Mesodermal cell (in vitro differentiated cells): Measurements from ENCODE around the gene LEFTY2.

Experiments
- H3K27ac ChIP-seq: 2 replicates; pipeline ENCODE4 v1.7.0; 2013; ENCODE audit warnings: mild to moderate bottlenecking, low read depth, low read length, moderate library complexity; ENCODE audit not compliant: severe bottlenecking
- H3K36me3 ChIP-seq: 2 replicates; pipeline ENCODE4 v1.7.1; 2013; ENCODE audit warnings: mild to moderate bottlenecking, low read length, moderate library complexity; ENCODE audit not compliant: control insufficient read depth, insufficient read depth
- H3K4me1 ChIP-seq: one replicate; pipeline ENCODE4 v1.7.1; 2013; ENCODE audit warnings: mild to moderate bottlenecking, low read length; ENCODE audit not compliant: insufficient read depth, control insufficient read depth, poor library complexity, severe bottlenecking
- H3K4me3 ChIP-seq: 2 replicates; pipeline ENCODE4 v1.7.0; 2013; ENCODE audit warnings: low read length, control low read depth, mild to moderate bottlenecking; ENCODE audit not compliant: insufficient read depth, poor library complexity, severe bottlenecking; ENCODE audit errors: extremely low read depth
- H3K9me3 ChIP-seq: 2 replicates; pipeline ENCODE4 v1.7.1; 2013; ENCODE audit warnings: mild to moderate bottlenecking, low read length, moderate library complexity; ENCODE audit not compliant: control insufficient read depth
- WGBS, 2 experiments: methylation state at CpG; one replicate each; pipeline ENCODE4 v1.1.5; 2013; ENCODE audit warnings: missing lambda C conversion rate in 2 of 2; ENCODE audit not compliant: insufficient coverage in 2 of 2; 5-methylcytosine and 5-hydroxymethylcytosine counted together

Gene LEFTY2

DNA sequence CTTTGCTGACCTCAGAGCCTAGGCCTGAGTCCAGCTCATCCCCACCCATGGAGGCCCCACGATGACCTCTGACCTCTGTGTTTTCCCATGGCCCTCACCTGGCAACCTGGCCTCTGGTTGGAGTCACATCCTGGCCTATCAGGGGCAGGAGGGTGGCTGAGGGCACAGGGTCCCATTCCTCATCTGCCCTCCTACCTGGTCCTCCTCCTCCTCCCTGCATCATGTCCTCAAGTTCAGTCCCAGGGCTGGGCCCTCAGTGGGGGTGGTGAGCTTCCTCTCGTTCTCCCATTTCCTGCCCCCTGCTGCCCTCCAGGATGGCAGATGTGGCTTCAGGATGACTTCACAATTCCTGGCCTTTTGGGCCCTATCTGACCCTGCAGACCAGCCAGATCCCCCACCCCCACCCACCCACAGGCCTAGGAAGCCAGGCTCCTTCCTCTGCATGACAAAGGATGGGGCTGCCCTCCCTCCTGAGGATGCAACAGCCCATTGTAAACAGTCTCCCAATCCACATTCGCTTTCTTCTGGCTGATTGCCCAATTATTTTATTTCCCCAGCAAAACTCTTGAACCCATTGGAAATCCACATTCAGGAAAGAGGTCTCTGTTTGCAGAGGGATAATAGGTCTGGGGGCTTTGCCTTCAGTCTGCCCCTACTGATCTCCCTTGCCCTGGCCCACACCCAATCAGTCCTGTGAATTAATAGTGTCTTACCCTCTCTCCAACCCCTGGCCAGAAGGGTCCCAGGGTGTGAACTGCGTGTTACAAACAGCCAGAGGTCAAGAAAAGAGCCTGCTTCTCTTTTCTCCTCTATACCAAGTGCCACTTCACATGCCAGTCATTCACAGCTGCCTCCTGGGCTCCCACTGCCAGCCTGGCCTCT lies 41.7 kb downstream of the LEFTY2 start:
- peaks cover 6% of the 10 kb centered on the region for H3K4me1 ChIP-seq
- 7 to 19% methylated on average over 3 to 4 of the region's 4 CpGs for WGBS, 2 experiments
- no peak overlapping the region for H3K4me3 ChIP-seq
- H3K27ac ChIP-seq: no peak overlapping the region
- H3K36me3 ChIP-seq: no peaks in the 10 kb centered on the region
- no peaks in the 10 kb centered on the region for H3K9me3 ChIP-seq

DNA sequence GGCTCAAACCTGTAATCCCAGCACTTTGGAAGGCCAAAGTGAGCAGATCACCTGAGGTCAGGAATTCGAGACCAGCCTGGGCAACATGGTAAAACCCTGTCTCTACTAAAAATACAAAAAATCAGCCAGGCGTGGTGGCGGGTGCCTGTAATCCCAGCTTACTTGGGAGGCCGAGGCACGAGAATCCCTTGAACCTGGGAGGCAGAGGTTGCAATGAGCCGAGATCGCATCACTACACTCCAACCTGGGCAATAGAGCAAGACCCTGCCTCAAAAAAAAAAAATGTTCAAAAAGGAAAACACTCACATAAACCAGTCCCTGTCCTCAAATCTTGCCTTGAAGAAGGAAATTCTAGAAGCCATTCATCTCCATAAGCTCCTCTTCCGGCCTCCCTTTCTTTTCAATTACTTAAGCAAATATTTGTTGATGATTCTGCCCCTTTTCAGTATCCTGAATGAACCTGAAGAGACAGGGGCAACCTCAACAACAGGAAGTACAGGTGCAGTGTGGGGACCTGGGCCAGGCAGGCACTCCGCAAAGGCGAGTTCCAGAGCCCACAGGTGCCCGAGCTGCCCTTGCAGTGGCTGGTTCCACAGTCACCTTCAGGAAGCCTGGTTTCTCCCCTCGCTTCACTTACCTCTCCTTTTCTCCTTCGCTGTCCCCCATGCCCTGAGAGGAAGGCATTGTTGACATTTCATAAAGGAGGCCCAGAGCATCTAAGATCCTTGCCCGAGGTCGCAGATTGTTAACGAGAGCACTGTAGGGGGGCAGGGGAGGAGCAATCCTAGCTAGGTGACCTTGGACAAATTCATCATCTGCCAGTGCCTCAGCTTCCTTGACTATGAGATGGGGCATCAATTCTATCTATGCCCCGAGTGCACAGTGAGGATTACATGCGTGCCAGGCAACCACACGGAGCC lies 43.2 kb downstream of the LEFTY2 start:
- Histone ChIP-seq H3K4me1 (peaks cover 6% of the 10 kb centered on the region), H3K9me3 (no peaks in the 10 kb centered on the region), H3K4me3 (no peak overlapping the region), H3K27ac (no peak overlapping the region), H3K36me3 (no peaks in the 10 kb centered on the region)
- 81 to 91% methylated on average over 15 to 16 of the region's 19 CpGs for WGBS, 2 experiments

DNA sequence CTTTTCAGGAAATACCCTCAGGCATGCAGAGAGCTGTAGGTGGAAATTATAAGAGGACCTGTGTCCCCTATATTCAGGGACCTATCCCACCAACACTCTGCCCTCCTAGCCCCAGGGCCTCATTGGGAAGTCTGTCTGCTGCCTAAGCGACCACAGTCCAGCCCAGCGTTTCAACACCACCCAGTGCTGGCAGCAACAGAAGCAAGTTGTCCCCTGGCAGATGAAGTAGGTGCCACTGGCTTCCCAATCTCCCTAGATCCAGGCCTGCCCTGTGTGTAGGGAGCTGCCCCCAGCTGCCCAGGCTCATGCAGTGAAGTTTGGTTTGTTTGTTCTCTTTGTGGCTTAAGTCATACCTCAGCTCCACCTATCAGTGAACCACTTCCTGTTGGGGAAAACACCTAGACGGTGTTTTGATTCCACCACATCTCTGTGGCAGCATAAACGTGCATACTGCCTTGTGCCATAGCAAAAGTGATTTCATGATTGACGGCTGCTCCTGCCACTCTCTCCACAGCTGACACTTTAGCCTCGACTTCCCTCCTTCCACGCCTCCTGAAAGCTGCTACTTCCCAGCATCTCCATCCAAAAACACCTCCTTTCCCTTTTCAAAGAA lies 44.0 kb downstream of the LEFTY2 start:
- Histone ChIP-seq H3K27ac (no peak overlapping the region), H3K4me3 (no peak overlapping the region), H3K36me3 (no peaks in the 10 kb centered on the region), H3K9me3 (no peaks in the 10 kb centered on the region), H3K4me1 (peaks cover 6% of the 10 kb centered on the region)
- WGBS, 2 experiments: 66 to 78% methylated on average over 7 of the region's 7 CpGs

DNA sequence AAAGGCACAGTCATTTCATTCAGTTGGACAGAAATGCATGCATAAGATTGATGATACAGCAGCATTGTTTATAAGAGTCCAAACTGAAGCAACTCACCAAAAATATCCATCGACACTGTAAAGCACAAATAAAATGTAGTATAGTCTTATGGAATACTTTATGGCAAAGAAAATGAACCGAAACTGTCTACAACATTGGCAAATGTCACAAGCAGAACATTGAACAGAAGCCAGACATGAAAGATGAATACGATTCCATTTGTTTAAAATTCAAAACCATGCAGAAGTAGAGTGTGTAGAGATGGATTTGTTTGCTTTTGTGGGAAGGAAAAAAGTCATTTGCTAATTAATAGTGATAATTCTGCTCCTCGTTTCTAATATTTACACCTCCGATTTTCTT lies 44.5 kb downstream of the LEFTY2 start:
- H3K27ac ChIP-seq: no peak overlapping the region
- WGBS, 2 experiments: 100% methylated on average over 2 of the region's 5 CpGs; no CpG with 5 or more reads in 1 of the 2 experiments
- no peak overlapping the region for H3K4me3 ChIP-seq
- H3K9me3 ChIP-seq: no peaks in the 10 kb centered on the region
- peaks cover 6% of the 10 kb centered on the region for H3K4me1 ChIP-seq
- H3K36me3 ChIP-seq: no peaks in the 10 kb centered on the region

DNA sequence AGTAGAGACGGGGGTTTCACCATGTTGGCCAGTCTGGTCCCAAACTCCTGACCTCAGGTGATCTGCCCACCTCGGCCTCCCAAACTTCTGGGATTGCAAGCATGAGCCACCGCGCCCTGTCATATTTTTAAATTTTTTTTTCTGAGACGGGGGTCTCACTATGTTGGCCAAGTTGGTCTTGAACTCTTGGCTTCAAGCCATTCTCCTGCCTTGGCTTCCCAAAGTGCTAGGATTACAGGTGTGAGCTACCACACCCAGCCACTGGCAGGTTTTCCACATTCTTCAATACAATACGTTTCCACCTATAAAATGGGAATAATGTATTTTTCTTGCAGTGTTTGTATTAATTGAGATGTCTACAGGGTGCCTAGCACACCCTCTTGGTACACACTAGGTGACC lies 48.7 kb downstream of the LEFTY2 start:
- Histone ChIP-seq H3K4me3 (no peak overlapping the region), H3K4me1 (peaks cover 3% of the 10 kb centered on the region), H3K27ac (no peak overlapping the region), H3K9me3 (no peaks in the 10 kb centered on the region), H3K36me3 (no peaks in the 10 kb centered on the region)
- 88 to 94% methylated on average over 5 of the region's 6 CpGs for WGBS, 2 experiments

DNA sequence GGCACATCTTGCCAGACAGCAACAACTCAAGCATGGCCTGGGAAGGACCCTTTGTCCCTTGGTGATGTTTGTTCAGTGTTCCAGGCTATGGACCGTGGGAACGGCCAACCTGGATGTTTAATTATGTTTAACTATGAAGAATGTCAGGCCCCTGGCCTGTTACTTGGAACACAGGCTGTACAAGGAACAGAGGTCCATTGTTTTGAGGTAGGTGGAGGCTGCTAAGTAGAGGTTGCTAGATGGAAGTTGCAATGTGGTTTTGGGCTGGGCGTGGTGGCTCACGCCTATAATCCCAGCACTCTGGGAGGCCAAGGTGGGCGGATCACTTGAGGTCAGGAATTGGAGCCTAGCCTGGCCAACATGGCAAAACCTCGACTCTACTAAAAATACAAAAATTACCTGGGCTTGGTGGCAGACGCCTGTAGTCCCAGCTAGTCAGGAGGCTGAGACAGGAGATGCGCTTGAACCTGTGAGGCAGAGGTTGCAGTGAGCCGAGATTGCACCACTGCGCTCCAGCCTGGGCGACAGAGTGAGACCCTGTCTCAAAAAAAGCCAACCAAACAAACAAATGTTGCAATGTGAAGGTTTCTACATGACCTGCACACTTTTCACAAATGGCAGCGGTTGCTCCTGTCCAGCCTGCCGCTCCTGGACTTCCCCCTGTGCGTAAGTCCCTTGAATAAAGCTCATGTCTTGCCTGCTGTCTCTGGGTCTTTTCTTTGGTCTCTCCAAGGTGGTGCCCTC lies 49.6 kb downstream of the LEFTY2 start:
- WGBS, 2 experiments: 93 to 95% methylated on average over 11 to 13 of the region's 14 CpGs
- Histone ChIP-seq H3K27ac (no peak overlapping the region), H3K36me3 (no peaks in the 10 kb centered on the region), H3K4me3 (no peak overlapping the region), H3K4me1 (peaks cover 3% of the 10 kb centered on the region), H3K9me3 (no peaks in the 10 kb centered on the region)

DNA sequence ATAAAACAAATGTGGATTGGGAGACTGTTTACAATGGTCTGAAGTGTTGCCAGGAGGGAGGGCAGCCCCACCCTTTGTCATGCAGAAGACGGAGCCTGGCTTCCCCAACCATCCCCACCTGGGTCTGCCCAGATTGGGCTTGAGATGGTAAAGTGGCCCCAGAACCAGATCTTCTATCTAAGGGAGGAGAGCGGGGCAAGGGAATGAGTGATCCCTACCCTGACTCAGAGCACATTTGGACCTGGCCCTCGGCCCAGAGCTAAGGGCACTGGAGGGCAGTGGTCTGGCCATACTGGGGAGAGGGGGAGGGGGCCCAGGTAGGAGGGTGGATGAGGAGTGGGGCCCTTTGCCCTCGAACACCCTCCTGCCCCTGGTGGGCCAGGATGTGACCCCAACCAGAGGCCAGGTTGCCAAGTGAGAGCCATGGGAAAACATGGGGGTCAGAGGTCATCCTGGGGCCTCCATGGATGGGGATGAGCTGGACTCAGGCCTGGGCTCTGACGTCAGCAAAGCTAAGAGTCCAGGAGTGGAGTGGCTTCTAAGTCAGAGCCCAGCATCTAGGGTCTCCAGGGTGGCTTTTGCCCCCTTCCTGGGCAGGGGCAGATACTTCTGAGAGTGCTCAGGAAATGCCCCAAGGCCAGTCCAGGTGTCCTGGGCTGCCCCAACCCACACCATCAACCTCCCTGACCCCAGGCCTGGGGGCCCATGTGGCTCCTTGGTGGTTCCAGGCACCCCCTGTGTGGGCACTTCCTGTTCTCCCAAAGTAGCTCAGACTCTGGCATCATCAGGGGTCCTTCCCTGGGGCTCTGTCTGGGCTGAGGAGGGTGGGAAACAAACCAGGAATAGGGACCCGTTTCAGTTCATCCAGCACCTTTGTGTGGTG lies 50.4 kb downstream of the LEFTY2 start:
- peaks cover 3% of the 10 kb centered on the region for H3K4me1 ChIP-seq
- no peak overlapping the region for H3K4me3 ChIP-seq
- H3K27ac ChIP-seq: no peak overlapping the region
- H3K36me3 ChIP-seq: no peaks in the 10 kb centered on the region
- no peaks in the 10 kb centered on the region for H3K9me3 ChIP-seq
- WGBS, 2 experiments: 76 to 79% methylated on average over 5 to 6 of the region's 6 CpGs

DNA sequence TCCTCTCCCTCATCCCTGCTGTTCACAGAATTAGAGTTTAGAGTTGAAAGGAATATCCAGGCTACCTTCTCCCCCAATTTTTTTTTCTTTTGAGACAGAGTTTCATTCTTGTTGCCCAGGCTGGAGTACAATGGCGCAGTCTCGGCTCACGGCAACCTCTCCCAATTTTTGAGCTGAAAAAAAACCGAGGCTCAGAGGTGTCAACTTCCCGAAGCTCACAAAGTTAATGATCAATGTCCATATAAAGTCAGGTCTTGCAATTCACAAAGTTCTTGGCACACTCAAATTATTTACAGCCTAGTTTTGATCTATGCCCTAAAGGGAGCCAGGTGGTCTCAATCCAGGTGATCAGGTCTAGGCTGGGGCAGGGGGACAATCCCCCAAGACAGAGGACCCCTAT lies 51.3 kb downstream of the LEFTY2 start:
- Histone ChIP-seq H3K4me1 (peaks cover 3% of the 10 kb centered on the region), H3K36me3 (no peaks in the 10 kb centered on the region), H3K9me3 (no peaks in the 10 kb centered on the region), H3K27ac (no peak overlapping the region), H3K4me3 (no peak overlapping the region)
- 85 to 88% methylated on average over 5 of the region's 5 CpGs for WGBS, 2 experiments

DNA sequence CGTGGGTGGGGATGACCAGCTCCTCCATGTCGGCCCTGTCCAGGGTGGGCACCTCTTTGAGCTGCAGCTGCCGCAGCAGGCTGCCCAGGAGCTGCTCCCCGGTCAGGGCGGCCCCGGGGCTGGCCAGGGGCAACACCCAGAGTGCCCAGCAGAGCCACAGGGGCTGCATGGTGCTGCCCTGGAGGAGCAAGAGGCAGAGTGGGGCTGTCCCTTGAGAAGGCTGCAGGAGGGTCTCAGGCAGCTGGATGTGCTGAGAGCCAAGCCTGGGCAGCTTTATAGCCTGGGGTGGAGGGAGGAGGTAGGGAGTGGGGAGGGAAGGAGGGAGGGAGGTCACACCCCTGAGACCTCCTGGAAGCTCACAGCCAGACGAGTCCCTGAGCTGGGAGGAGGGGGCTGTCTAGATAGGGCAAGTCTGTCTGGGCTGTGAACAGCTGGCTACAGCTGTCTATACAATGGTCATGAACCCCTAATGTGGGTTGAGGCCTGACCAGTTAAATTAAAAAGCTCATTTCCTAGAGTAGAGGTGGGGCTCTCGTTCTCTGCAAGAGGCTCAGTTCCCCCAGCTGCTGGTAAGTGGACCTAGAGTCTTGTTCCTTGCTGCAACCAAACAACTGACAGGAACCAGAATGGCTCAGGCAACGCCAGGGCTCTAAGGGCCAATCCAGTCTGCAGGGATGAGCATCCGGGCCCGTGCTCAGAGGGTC lies 52.0 kb downstream of the LEFTY2 start, which contains the start of gene LEFTY1:
LEFTY1 (minus strand) TSS at position 249 of the 704 bp plus-strand sequence; CDS start at position 169, 80 bp downstream.
- H3K36me3 ChIP-seq: no peaks in the 10 kb centered on the region
- H3K4me1 ChIP-seq: peaks cover 3% of the 10 kb centered on the region
- no peaks in the 10 kb centered on the region for H3K9me3 ChIP-seq
- H3K27ac ChIP-seq: no peak within 1 kb of the TSS
- WGBS, 2 experiments: 57 to 60% methylated on average over 10 of the region's 11 CpGs
- H3K4me3 ChIP-seq: no peak within 1 kb of the TSS
